Measurements from ENCODE around the gene CHID1.

The CHID1 gene

GRCh38 chr11:849951-850774 lies 60.4 kb downstream of the CHID1 start:
- no peak for DNase-seq (ENCODE audit: low read depth in 2 of 2)

GRCh38 chr11:849104-849824 lies 61.3 kb downstream of the CHID1 start:
- DNase-seq (ENCODE audit: low read depth in 2 of 2): no peak

GRCh38 chr11:848380-848931 lies 62.2 kb downstream of the CHID1 start:
- DNase-seq (ENCODE audit: low read depth in 2 of 2): peak in 1 of 2 donors; percentile 44

- DNase-seq (ENCODE audit: low read depth in 2 of 2): no peak
These were observed 62.7 kb downstream of the CHID1 start for GRCh38 chr11:847876-848275.

- DNase-seq (ENCODE audit: low read depth in 2 of 2): no peak
These were observed 64.0 kb downstream of the CHID1 start for GRCh38 chr11:846496-847098.

- DNase-seq (ENCODE audit: low read depth in 2 of 2): no peak
These were observed 64.6 kb downstream of the CHID1 start for GRCh38 chr11:845872-846495.

- DNase-seq (ENCODE audit: low read depth in 2 of 2): no peak
These were observed 65.6 kb downstream of the CHID1 start for GRCh38 chr11:844693-845644.

- DNase-seq (ENCODE audit: low read depth in 2 of 2): no peak
These were observed 66.6 kb downstream of the CHID1 start for GRCh38 chr11:843818-844692.

GRCh38 chr11:843086-843734 lies 67.4 kb downstream of the CHID1 start:
- no peak for DNase-seq (ENCODE audit: low read depth in 2 of 2)

GRCh38 chr11:842370-843002 lies 68.1 kb downstream of the CHID1 start, which contains the start of the genes POLR2L and TSPAN4:
POLR2L (minus strand) TSS chr11:842529; CDS start chr11:842508, 21 bp downstream.
TSPAN4 (plus strand) TSS chr11:842852; CDS start chr11:850305, 7,453 bp downstream.
- peak; percentile 76 to 79 for DNase-seq (ENCODE audit: low read depth in 2 of 2)

- DNase-seq (ENCODE audit: low read depth in 2 of 2): no peak
These were observed 68.6 kb downstream of the CHID1 start for GRCh38 chr11:841981-842369.

GRCh38 chr11:839875-840617 lies 70.6 kb downstream of the CHID1 start:
- no peak for DNase-seq (ENCODE audit: low read depth in 2 of 2)

- no peak for DNase-seq (ENCODE audit: low read depth in 2 of 2)
These were observed 71.4 kb downstream of the CHID1 start for GRCh38 chr11:839280-839623.

- DNase-seq (ENCODE audit: low read depth in 2 of 2): no peak
These were observed 72.0 kb downstream of the CHID1 start for GRCh38 chr11:838441-839279.

- no peak for DNase-seq (ENCODE audit: low read depth in 2 of 2)
These were observed 72.7 kb downstream of the CHID1 start for GRCh38 chr11:837990-838307.

GRCh38 chr11:837189-837989 lies 73.2 kb downstream of the CHID1 start:
- DNase-seq (ENCODE audit: low read depth in 2 of 2): no peak
